Stimulated activated CD4-positive, alpha-beta T cell treated with anti-CD3 and anti-CD28 coated beads, Interleukin-2, amount 100 ng/mL, for 48 hours (primary cell): ENCODE measurements around the gene THOC1.
"Not testable (repeated sequence)": the region's sequence is repeated elsewhere in the genome, so short reads cannot be mapped to it uniquely, and the experiment has no call there.

Source experiments
- DNase-seq, 2 donors: peaks; one replicate each; pipeline ENCODE4 v3.0.0-alpha.2; 2020

The THOC1 gene, protein sequence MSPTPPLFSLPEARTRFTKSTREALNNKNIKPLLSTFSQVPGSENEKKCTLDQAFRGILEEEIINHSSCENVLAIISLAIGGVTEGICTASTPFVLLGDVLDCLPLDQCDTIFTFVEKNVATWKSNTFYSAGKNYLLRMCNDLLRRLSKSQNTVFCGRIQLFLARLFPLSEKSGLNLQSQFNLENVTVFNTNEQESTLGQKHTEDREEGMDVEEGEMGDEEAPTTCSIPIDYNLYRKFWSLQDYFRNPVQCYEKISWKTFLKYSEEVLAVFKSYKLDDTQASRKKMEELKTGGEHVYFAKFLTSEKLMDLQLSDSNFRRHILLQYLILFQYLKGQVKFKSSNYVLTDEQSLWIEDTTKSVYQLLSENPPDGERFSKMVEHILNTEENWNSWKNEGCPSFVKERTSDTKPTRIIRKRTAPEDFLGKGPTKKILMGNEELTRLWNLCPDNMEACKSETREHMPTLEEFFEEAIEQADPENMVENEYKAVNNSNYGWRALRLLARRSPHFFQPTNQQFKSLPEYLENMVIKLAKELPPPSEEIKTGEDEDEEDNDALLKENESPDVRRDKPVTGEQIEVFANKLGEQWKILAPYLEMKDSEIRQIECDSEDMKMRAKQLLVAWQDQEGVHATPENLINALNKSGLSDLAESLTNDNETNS

DNA sequence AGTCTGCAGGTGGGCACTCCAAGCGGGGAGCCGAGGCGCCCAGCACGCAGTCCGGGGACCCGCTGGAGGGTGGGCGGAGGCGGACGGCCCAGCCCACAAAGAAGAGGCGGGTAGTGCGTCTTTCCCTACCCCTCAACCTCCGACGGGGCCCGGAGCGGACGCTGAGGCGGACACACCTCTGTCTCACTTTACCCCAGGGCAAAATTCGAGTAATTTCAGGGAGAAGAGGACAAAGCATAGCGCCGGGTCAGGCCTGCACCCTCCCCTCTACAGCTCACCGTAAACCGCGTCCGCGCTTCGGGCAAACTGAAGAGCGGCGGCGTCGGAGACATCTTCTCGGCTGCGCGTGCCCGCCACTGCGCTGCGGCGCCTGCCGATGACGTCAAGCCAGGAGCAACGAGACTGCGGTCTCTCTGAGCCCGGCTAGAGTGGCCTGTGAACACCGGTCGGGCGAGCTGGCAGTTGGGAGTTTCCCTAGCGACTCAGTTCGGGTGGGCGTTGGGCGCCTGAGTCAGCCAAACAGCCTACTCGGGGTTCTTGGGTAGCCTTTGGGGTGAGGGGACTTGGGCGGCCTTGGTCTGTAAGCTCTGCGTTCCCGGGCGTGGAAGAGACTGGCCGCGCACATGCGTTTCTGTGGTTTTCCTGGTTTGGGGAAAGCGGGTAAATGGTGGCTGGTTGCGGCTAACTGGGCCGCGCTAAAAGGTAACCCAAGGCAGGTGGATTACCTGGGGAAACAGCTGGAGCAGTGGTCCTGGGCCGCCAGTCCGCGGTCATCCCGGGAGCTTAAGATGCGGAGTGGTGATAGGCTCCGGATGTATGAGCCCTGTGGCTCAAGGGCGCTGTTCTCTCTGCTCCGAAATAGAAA, at the start of gene THOC1:
THOC1 (minus strand) TSS at position 360 of the 865 bp plus-strand sequence; CDS start at position 332, 28 bp downstream.
- peak; percentile 92 to 94 for DNase-seq

DNA sequence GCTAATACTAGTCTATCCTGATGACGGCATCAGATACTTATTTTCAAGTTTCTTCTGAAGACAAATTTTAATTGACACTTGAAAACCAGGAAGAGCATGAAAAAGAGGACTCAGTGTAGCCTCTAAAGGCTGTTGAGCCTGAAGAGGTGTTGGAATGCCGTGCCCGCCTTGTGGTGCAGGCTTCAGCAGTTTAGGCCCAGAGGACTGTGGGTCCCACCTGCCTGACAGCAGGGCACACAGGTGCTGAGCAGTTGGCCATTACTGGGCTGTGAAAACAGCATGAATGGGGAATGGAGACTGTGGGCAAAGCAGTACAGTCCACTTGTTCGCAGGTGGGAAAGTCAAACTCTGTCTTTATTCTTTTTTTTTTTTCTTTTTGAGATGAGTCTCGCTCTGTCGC, 49.8 kb upstream of the THOC1 start:
- DNase-seq = no peak

DNA sequence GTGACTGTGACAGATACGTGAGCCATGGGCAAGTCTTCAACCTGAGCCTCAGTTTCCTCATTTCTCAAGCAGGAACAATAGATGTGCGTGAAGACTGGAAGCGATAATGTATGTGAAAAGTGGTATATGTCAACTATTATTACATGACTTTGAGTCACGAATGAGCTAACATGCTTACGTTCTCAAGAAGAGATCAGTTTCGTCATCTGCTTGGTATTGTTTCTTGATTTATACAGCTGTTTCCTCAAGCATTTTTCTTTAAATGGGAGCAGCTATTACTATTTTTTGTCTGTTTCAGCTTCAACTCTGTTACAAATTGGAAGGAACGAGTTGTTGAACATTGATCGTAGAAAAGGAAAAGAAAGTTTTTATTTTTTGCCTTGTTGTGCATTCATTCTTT, 48.5 kb upstream of the THOC1 start:
- DNase-seq = no peak

- DNase-seq = no peak
Observed at GRCh38 chr18:313931-314330, 46.1 kb upstream of the THOC1 start.

GRCh38 chr18:312415-312814, 44.6 kb upstream of the THOC1 start:
- DNase-seq = no peak

DNA sequence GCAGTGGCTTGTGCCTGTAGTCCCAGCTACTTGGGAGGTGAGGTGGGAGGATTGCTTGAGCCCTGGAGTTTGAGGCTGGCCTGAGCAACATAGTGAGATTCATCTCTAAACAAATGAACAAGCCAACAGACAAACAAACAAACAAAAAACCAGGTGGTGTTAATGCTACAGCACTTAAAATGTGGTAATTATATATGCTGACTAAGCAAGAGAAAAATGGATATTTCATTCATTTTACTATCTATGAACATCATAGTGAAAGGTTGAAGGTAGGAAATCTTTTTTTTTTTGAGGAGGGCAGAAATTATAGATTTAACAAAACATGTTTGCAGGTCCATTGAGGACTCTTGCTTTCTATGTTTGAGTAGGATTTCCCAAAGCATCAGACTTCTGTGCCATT, 42.2 kb upstream of the THOC1 start:
- DNase-seq = no peak

GRCh38 chr18:308086-308485, 40.2 kb upstream of the THOC1 start:
- not testable (repeated sequence) for DNase-seq

DNA sequence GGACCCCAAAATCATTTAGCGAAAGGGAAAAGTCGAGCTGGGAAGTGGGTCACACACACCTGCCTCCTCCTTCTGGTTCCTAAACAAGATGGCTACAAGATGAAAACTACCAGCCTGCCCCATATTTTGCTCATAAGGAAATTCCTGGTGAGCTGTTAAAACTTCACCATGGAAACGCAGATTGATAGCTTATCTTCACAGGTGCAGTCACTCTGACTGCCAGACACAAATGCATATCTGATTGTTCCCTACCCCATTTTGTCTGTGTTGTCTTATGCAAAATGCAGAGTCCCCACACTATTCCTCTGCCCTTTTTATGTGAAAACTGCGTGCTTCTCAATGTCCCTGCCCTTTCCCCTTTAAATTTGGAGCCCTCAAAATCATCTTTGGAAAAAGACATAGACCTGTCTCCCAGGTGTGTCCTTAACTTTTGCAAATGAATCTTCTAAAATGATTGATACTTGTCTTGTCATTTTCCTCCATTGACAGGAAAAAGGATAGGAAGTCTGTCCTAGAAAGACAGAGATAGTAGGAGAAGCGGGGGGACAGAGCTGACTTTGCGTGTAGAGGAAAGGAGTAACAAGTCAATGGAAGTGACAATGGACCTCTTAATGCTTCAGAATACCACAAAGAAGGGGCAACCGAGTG, 38.9 kb upstream of the THOC1 start:
- no peak for DNase-seq

DNA sequence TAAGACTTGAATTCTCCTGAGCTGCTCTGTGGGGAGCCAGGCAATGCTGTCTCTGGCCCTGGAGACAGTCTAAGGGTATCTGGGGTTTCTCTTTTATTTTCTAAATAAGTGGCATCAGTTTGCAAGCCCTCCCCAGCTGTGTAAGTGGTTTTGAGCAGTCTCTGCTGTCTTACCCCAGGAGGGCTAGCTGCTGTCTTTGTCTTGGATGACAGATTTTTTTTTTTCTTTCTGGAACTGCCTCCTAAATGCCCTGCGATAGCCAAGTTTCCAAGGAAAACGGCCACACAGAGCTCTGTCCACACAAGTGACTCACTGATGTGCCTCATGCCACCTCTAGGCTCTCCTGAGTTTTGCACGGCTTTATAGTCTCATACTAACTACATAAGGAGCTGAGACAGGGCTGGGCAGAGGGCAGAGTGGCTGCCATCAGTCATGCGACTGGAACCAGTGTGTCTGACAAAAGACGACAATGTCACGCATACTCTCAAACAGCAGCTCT, 37.2 kb upstream of the THOC1 start:
- no peak for DNase-seq

- DNase-seq = no peak
Observed at GRCh38 chr18:303607-304006, 35.8 kb upstream of the THOC1 start.

DNA sequence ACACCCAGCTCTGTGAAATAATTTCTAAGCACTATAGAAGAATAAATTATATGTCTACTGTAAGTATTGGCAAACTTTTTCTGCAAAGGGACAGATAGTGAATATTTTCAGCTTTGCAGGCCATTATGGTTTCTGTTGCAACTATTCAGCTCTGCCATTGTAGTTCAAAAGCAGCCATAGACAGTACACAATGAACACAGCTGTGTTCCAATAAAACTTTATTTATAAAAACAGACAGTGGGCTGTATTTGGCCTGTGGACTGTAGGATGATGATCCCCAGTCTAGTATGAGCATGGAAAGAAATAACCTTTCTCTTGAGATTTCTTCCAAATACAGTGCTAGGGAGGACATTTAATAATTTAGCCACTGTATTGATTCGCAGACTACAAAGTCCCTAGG, 35.2 kb upstream of the THOC1 start:
- DNase-seq = no peak

GRCh38 chr18:302097-302496, 34.2 kb upstream of the THOC1 start:
- DNase-seq = no peak

GRCh38 chr18:297936-298335, 30.1 kb upstream of the THOC1 start:
- no peak for DNase-seq

GRCh38 chr18:295756-296490, 28.1 kb upstream of the THOC1 start:
- DNase-seq = no peak

DNA sequence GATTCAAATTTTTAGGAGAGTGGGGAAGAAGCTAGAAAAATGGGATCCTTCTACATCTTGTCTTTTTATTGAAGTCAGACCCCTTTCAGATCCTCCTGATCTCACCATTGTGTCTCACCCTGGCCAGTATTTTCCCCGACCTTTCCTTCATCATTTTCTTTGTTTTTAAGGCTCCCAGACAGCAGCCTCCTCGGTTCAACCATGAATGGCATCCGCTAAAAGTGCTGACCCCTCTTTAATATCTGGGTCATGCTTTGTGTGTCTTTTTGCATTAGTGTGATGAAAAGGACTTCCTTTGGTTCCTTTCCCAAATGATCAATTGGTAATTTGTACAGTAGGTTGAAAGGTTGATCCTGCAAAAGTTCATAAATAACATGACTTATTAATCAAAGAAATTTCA, 26.7 kb upstream of the THOC1 start:
- DNase-seq = no peak

- no peak for DNase-seq
Observed at GRCh38 chr18:293536-293935, 25.7 kb upstream of the THOC1 start.

DNA sequence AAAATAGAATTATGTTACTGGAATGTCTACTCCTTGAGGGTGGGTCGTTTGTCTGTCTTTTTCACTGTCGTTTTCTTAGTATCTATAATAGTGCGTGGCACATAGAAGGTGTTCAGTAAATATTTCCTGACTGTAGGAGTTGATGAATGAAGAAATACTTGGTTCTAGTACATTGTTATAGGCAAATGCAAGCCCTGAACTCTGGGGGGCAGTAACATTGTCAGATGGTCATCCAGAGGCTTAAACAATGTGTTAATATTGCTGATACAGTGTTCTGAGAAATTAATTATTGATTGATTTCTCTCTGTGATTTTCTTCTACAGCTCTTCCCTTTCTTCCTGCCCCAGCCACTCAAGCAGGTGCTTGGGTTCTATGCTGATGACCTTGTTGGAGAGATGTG, 24.4 kb upstream of the THOC1 start:
- no peak for DNase-seq

- not testable (repeated sequence) for DNase-seq
Observed at GRCh38 chr18:289970-290369, 22.1 kb upstream of the THOC1 start.

DNA sequence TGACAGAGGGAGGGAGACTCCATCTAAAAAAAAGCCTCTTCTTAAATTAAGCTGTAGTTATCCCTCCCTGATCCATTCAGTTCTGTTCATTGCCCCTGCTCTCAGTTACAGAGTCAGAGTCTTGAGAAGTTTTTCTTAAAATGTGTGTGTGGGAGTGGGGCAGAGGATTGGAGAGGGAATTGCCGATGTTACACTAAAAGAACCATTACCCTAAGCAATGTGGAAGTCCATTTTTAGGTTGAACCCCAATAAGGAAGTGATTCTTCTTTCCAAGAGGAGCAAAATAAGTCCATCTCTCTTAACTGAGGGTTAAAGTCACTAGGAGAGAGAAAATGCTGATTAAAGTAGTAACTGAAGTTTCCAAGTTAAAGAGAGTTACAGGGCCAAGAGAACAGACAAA, 21.2 kb upstream of the THOC1 start:
- no peak for DNase-seq

GRCh38 chr18:286515-287310, 18.9 kb upstream of the THOC1 start:
- DNase-seq = no peak

DNA sequence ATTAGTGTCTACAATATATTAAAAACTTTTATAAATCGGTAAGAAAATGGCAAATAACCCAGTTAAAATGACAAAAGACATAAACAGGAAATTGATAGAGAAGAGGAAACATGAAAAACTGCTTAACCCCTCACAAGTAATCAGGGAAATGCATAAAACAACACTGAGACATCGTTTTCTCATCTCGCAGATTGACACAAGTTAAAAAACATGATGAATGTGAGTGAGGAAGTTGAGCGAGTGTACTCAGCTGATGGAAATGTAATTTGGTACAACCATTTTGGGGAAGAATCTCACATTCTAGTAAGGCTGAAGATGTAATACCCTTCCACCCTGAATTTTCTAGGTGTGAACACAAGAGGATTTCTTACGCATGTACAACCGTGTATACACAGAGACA, 18.0 kb upstream of the THOC1 start:
- no peak for DNase-seq
